Astrocyte (in vitro differentiated cells and primary cell): ENCODE results near the gene FREY1. TPM values are rescaled to one million over a fixed set of nuclear protein-coding genes. Genes with fewer than 3 reads are reported as not detected.
A peak's percentile ranks its signal among the peaks of the same experiment; 100 is the strongest.

Source experiments
- DNase-seq: peaks from one replicate; pipeline ENCODE4 v3.0.0-alpha.2; 2010; ENCODE audit warnings: low read depth
- FAIRE-seq: peaks from 2 replicates; lab custom pipeline; 2011; peaks lifted over from hg19 to GRCh38; lab: Jason Lieb, UNC
- H2AFZ ChIP-seq: 2 replicates; pipeline ENCODE4 v1.6.0; 2012; ENCODE audit warnings: low read depth, low read length, inconsistent platforms
- H3K27ac ChIP-seq: 2 replicates; pipeline ENCODE4 v1.5.1; 2011; ENCODE audit warnings: low read depth, low read length, inconsistent platforms
- H3K27me3 ChIP-seq: 2 replicates; pipeline ENCODE4 v1.6.0; 2011; ENCODE audit warnings: low read length, inconsistent platforms; ENCODE audit not compliant: insufficient read depth
- H3K36me3 ChIP-seq: 2 replicates; pipeline ENCODE4 v1.5.1; 2011; ENCODE audit warnings: low read length, inconsistent platforms; ENCODE audit not compliant: insufficient read depth
- H3K4me1 ChIP-seq: 2 replicates; pipeline ENCODE4 v1.5.1; 2011; ENCODE audit warnings: low read length, inconsistent platforms; ENCODE audit not compliant: insufficient read depth
- H3K4me2 ChIP-seq: 2 replicates; pipeline ENCODE4 v1.6.0; 2012; ENCODE audit warnings: low read length, inconsistent platforms
- H3K4me3 ChIP-seq: 2 replicates; pipeline ENCODE4 v1.5.1; 2011; ENCODE audit warnings: low read depth, mild to moderate bottlenecking, low read length, inconsistent platforms; ENCODE audit not compliant: insufficient read depth
- H3K79me2 ChIP-seq: 2 replicates; pipeline ENCODE4 v1.6.0; 2012; ENCODE audit warnings: mild to moderate bottlenecking, low read length, inconsistent platforms; ENCODE audit not compliant: insufficient read depth
- H3K9ac ChIP-seq: 2 replicates; pipeline ENCODE4 v1.6.0; 2012; ENCODE audit warnings: mild to moderate bottlenecking, low read length, inconsistent platforms
- H3K9me3 ChIP-seq: 2 replicates; pipeline ENCODE4 v1.5.1; 2012; ENCODE audit warnings: low read depth, mild to moderate bottlenecking, low read length, inconsistent platforms; ENCODE audit not compliant: insufficient read depth
- H4K20me1 ChIP-seq: 2 replicates; pipeline ENCODE4 v1.6.0; 2012; ENCODE audit warnings: low read length, inconsistent platforms; ENCODE audit not compliant: insufficient read depth
- H3K27ac Mint-ChIP-seq: one replicate; pipeline ENCODE4 v1.8.0; 2021; ENCODE audit warnings: mild to moderate bottlenecking, mixed read lengths; ENCODE audit not compliant: unreplicated experiment
- H3K27me3 Mint-ChIP-seq: one replicate; pipeline ENCODE4 v1.8.0; 2021; ENCODE audit warnings: low read depth, mixed read lengths; ENCODE audit not compliant: unreplicated experiment
- H3K36me3 Mint-ChIP-seq: one replicate; pipeline ENCODE4 v1.8.0; 2021; ENCODE audit warnings: low read depth, mixed read lengths; ENCODE audit not compliant: unreplicated experiment
- H3K4me1 Mint-ChIP-seq: one replicate; pipeline ENCODE4 v1.8.0; 2021; ENCODE audit warnings: low read depth, mixed read lengths; ENCODE audit not compliant: unreplicated experiment
- H3K4me3 Mint-ChIP-seq: one replicate; pipeline ENCODE4 v1.8.0; 2021; ENCODE audit warnings: mild to moderate bottlenecking, moderate library complexity, mixed read lengths; ENCODE audit not compliant: unreplicated experiment
- H3K9me3 Mint-ChIP-seq: one replicate; pipeline ENCODE4 v1.8.0; 2021; ENCODE audit warnings: mild to moderate bottlenecking, mixed read lengths; ENCODE audit not compliant: unreplicated experiment
- CTCF ChIP-seq: IDR thresholded peaks from 2 replicates; pipeline ENCODE4 v1.5.1; 2011; ENCODE audit warnings: low read depth, mild to moderate bottlenecking, inconsistent platforms, low read length, moderate library complexity; ENCODE audit not compliant: insufficient read depth
- EZH2 ChIP-seq: IDR thresholded peaks from 2 replicates; pipeline ENCODE4 v1.6.1; 2012; ENCODE audit warnings: mild to moderate bottlenecking, low read length, inconsistent platforms; ENCODE audit not compliant: insufficient read depth
- total RNA-seq: library from RNA; stranded (reverse); gene quantifications from 2 replicates; pipeline ENCODE4 v1.2.1, GENCODE V29; 2021

The FREY1 gene
- total RNA-seq, 1 donor from 2014 or later: 0.79 TPM

GRCh38 chr11:45933131-45933831 lies 26.2 kb upstream of the FREY1 start:
- Histone ChIP-seq H3K9ac (no peak overlapping the region), H3K79me2 (no peaks in the 10 kb centered on the region), H3K36me3 (peaks cover 14% of the 10 kb centered on the region), H3K4me1 (no peaks in the 10 kb centered on the region), H3K4me3 (no peak overlapping the region), H3K4me2 (no peak overlapping the region), H3K27me3 (no peaks in the 10 kb centered on the region), H3K27ac (no peak overlapping the region), H4K20me1 (peaks cover 4% of the 10 kb centered on the region), H2AFZ (no peak overlapping the region), H3K9me3 (no peaks in the 10 kb centered on the region)
- no peaks in the 10 kb centered on the region for H3K27me3 Mint-ChIP-seq
- peak overlapping the region; percentile 31 for H3K4me3 Mint-ChIP-seq
- DNase-seq (peak; percentile 25), FAIRE-seq (no peak)
- TF ChIP-seq CTCF (no peak), EZH2 (no peak)
- peaks cover 21% of the 10 kb centered on the region for H3K4me1 Mint-ChIP-seq
- peak overlapping the region; percentile 9 for H3K27ac Mint-ChIP-seq
- no peaks in the 10 kb centered on the region for H3K9me3 Mint-ChIP-seq
- H3K36me3 Mint-ChIP-seq: peaks cover 18% of the 10 kb centered on the region

- Histone ChIP-seq H3K4me2 (no peak overlapping the region), H3K27ac (no peak overlapping the region), H3K4me3 (no peak overlapping the region), H3K36me3 (peaks cover 14% of the 10 kb centered on the region), H2AFZ (no peak overlapping the region), H3K27me3 (no peaks in the 10 kb centered on the region), H4K20me1 (peaks cover 4% of the 10 kb centered on the region), H3K4me1 (no peaks in the 10 kb centered on the region), H3K9ac (no peak overlapping the region), H3K79me2 (no peaks in the 10 kb centered on the region), H3K9me3 (no peaks in the 10 kb centered on the region)
- TF ChIP-seq CTCF (no peak), EZH2 (no peak)
- DNase-seq (no peak), FAIRE-seq (no peak)
- H3K27me3 Mint-ChIP-seq: no peaks in the 10 kb centered on the region
- H3K9me3 Mint-ChIP-seq: no peaks in the 10 kb centered on the region
- peaks cover 21% of the 10 kb centered on the region for H3K4me1 Mint-ChIP-seq
- peaks cover 15% of the 10 kb centered on the region for H3K36me3 Mint-ChIP-seq
- H3K4me3 Mint-ChIP-seq: no peak overlapping the region
- no peak overlapping the region for H3K27ac Mint-ChIP-seq
Measured at GRCh38 chr11:45932217-45932616, 25.1 kb upstream of the FREY1 start.

DNA sequence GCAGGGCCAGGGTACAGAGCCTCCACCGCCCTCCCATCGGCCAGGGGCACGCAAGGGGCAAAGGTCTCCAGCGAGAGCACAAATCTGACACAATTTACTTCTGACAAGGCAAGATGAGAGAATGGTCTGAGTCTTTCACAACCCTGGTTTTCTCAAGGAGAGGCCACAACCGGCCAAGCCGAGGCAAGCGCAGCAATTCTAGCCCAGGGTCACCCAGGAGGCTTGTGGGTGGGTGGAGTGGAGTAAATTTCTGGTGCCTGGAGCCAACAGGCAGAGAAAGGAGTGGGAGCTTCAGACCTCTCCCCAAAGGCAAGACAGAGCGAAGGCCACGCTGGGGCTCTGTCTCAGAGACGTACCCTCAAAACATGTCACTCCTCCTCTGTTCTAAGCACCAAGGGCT lies 24.7 kb upstream of the FREY1 start:
- H3K36me3 Mint-ChIP-seq: peaks cover 15% of the 10 kb centered on the region
- Histone ChIP-seq H3K4me2 (no peak overlapping the region), H3K79me2 (no peaks in the 10 kb centered on the region), H4K20me1 (peaks cover 4% of the 10 kb centered on the region), H3K4me3 (no peak overlapping the region), H3K9ac (no peak overlapping the region), H3K36me3 (peaks cover 14% of the 10 kb centered on the region), H3K4me1 (no peaks in the 10 kb centered on the region), H3K27me3 (no peaks in the 10 kb centered on the region), H2AFZ (no peak overlapping the region), H3K27ac (no peak overlapping the region), H3K9me3 (no peaks in the 10 kb centered on the region)
- H3K27me3 Mint-ChIP-seq: no peaks in the 10 kb centered on the region
- TF ChIP-seq CTCF: no peak
- TF ChIP-seq EZH2: no peak
- H3K4me1 Mint-ChIP-seq: peaks cover 20% of the 10 kb centered on the region
- no peak overlapping the region for H3K27ac Mint-ChIP-seq
- H3K4me3 Mint-ChIP-seq: no peak overlapping the region
- FAIRE-seq (no peak), DNase-seq (no peak)
- H3K9me3 Mint-ChIP-seq: no peaks in the 10 kb centered on the region
